ENCODE results near the gene TCFL5.

The TCFL5 gene

GRCh38 chr20:62861726-62862336 is at the start of gene TCFL5:
TCFL5 (minus strand) TSS chr20:62861822; CDS start chr20:62861670, 152 bp downstream.
- DNase-seq = peak; percentile 53

GRCh38 chr20:62910777-62911497 is 49.3 kb upstream of the TCFL5 start:
- no peak for DNase-seq

GRCh38 chr20:62910217-62910766 is 48.7 kb upstream of the TCFL5 start:
- no peak for DNase-seq

GRCh38 chr20:62908971-62909791 is 47.6 kb upstream of the TCFL5 start:
- DNase-seq = no peak

GRCh38 chr20:62907384-62908317 is 46.0 kb upstream of the TCFL5 start:
- no peak for DNase-seq

- DNase-seq = no peak
Observed at GRCh38 chr20:62906647-62907375, 45.2 kb upstream of the TCFL5 start.

GRCh38 chr20:62906209-62906608 is 44.6 kb upstream of the TCFL5 start:
- no peak for DNase-seq

GRCh38 chr20:62905536-62906117 is 44.0 kb upstream of the TCFL5 start:
- DNase-seq = no peak

- no peak for DNase-seq
Observed at GRCh38 chr20:62902926-62903615, 41.4 kb upstream of the TCFL5 start.

- no peak for DNase-seq
Observed at GRCh38 chr20:62901891-62902290, 40.3 kb upstream of the TCFL5 start.

GRCh38 chr20:62900692-62901584 is 39.3 kb upstream of the TCFL5 start:
- DNase-seq = peak; percentile 62

- peak; percentile 69 for DNase-seq
Observed at GRCh38 chr20:62900052-62900691, 38.5 kb upstream of the TCFL5 start.

GRCh38 chr20:62899633-62900051 is 38.0 kb upstream of the TCFL5 start:
- no peak for DNase-seq

GRCh38 chr20:62898970-62899632 is 37.5 kb upstream of the TCFL5 start:
- DNase-seq = no peak

GRCh38 chr20:62898093-62898964 is 36.7 kb upstream of the TCFL5 start:
- no peak for DNase-seq

- no peak for DNase-seq
Observed at GRCh38 chr20:62897666-62898065, 36.0 kb upstream of the TCFL5 start.

GRCh38 chr20:62896526-62896925 is 34.9 kb upstream of the TCFL5 start:
- no peak for DNase-seq

Data from NCI-H526 treated with DMSO at 0.1 percent for 48 hours (cell line).